ENCODE data around the gene SLC4A3. TPM values are rescaled to one million over a fixed set of nuclear protein-coding genes. Genes with fewer than 3 reads are reported as not detected.

Gene SLC4A3
- total RNA-seq, 1 experiment from 2014 or later: 2.8 TPM

DNA sequence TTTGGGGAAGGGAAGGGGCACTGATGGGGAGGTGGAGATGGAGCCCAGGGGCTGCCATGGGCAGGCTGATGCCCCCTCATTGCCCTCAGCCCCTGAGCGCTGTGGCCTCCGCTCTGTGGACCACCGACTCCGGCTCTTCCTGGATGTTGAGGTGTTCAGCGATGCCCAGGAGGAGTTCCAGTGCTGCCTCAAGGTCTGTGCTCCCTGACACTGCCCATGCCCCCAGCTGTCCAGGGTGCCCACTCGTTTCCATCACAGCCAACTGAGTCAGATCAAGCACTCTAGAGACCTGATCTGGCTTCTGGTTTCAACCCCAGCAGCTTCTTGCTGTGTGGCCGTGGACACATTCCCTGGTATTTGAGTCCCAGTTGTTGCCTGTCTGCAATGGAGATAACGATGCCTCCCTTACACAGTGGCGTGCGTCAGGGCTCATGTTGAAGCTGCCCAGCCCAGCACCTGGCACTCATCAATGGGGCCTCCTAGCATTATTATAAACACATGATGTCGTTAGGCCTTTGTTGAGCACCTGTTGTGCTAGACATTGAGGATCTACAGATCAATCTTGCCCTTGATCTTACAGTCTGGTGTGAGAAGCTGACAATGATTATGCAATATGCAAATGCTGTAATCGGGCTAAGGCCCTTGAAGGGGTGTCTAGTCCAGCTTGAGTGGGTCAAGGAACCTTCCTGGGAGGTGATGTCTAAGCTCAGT, 15.4 kb upstream of the SLC4A3 start:
- DNase-seq (ENCODE audit: low read depth): no peak

DNA sequence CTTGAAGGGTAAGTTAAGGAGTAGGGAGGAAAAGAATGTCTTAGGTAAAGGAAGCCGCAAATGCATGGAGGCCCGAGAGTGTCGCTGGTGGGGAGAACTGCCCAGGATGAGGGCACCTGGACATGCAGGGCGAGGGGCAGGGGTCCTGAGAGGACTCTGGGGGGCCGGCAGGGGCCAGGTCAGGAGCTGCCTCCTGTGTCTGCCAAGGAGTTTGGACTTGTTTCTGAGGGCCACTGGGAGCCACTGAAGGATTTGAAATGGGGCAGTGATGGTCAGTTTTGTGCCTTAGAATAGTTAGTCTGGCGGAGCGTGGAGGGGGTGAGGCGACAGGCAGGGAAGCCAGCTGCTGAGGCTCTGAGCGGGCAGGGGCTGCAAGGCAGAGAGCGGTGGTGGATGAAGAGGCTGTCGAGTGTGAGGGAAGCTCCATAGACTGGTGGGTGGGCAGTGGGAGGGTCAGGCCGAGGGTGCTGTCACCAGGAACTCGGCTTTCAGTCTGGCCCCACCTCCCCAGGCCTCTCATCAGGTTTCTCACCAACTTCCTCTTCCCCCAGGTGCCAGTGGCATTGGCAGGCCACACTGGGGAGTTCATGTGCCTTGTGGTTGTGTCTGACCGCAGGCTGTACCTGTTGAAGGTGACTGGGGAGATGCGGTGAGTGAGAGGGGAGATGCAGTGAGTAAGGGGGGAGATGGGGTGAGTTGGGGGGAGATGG, 14.7 kb upstream of the SLC4A3 start:
- DNase-seq (ENCODE audit: low read depth): no peak

DNA sequence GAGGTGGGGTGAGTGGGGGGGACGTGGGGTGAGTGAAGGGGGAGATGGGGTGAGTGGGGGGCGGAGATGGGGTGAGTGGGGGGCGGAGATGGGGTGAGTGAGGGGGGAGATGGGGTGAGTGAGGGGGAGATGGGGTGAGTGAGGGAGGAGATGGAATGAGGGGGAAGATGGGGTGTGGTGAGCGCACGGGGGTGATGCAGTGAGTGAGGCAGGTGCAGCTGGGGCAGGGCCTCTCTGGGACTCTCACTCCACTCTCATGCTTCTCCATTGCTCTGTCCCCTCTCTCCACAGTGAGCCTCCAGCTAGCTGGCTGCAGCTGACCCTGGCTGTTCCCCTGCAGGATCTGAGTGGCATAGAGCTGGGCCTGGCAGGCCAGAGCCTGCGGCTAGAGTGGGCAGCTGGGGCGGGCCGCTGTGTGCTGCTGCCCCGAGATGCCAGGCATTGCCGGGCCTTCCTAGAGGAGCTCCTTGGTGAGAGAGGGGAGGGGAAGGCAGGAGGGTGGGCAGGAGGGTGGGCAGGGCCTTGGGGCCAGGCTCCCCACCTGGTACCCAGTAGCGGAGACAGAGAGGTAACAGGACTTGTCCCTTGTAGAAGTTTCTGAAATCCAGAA, 13.9 kb upstream of the SLC4A3 start:
- no peak for DNase-seq (ENCODE audit: low read depth)

DNA sequence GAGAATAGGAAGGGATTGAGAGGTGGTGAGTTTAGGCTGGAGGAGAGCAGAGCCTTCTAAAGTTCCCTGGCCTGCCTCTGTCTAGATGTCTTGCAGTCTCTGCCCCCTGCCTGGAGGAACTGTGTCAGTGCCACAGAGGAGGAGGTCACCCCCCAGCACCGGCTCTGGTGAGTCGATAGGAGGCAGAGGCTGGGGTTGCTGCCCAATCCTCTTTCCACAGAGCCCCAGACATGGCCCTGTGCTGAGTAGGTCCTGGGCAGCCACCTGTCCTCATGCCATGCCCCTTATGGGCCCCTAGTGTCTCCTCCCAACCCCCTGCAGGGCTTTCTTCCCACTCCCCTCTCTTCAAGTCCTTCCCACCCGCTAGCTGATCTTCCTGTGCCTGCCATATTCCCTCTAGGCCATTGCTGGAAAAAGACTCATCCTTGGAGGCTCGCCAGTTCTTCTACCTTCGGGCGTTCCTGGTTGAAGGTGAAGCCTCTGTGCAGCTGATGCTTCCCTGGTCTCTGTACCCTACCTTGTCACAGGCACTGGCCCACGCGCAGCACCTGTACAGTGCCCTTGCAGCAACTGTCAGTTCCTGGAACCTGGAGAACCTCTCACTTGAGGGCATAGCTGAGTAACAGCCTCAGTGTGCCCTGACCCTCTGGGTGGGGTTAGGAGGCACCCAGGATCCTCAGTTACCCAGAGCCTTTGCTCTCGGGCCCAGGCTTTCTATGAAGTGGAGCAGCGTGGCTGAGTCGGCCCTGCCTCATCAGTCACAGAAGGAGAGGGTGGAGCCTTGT, 13.2 kb upstream of the SLC4A3 start:
- DNase-seq (ENCODE audit: low read depth): no peak

DNA sequence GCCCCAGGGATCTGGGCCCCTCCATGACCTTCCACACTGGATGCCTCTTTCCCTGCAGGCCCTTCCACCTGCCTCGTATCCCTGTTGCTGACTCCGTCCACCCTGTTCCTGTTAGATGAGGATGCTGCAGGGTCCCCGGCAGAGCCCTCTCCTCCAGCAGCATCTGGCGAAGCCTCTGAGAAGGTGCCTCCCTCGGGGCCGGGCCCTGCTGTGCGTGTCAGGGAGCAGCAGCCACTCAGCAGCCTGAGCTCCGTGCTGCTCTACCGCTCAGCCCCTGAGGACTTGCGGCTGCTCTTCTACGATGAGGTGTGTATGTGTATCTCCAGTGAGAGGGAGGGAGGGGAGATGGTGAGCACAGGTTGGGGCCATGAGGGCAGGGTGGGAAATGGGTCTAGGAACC, 12.4 kb upstream of the SLC4A3 start:
- DNase-seq (ENCODE audit: low read depth): no peak

DNA sequence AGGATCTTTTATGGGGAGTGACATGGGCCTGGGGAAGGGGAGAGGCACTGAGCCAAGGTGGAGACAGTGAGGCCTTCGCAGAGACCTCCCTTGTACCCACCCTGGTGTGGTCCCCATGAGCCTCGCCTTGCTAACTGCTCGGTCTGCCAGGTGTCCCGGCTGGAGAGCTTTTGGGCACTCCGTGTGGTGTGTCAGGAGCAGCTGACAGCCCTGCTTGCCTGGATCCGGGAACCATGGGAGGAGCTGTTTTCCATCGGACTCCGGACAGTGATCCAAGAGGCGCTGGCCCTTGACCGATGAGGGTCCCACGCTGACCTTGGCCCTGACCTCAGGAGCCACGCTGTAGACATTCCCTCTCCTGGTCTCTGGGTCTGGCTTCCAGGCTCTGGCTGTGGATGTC, 11.5 kb upstream of the SLC4A3 start:
- DNase-seq (ENCODE audit: low read depth): no peak

DNA sequence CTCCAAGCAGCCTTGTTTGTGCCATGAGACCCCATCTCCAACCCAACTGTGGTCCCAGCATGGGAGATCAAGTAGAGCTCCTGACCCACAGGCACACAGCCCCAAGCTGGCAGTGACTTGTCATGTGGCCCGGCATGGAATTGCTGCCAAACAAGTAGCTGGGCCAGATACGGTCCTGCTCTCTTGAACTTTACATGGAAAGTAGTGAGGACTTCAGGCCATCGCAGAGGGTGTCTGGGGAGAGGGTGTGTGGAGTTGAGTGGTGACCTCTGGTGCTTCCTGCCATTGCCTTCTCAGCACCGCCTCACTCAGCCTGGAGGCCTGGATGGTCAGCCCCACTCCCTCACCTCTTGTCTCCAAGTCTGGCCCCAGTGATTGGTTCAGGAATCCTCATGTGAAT, 10.9 kb upstream of the SLC4A3 start:
- no peak for DNase-seq (ENCODE audit: low read depth)

DNA sequence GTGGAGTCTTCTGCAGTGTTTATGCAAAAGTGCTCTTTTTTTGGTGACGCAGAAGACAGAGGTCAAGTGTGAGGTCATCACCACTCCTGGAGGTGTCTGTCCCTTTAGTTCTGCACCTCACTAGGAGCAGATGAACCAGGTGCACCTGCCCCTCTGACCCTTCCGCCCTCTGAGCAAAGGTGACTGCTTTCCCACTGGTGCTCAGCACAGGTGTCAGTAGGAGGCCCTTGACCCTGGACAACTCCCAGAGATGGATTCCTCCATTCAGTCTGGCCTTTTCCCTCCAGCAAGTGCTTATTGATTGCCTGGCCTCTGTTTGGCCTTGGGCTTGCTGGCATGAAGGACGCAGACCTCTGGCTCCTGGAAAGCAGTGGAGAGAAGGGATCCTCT, 8.7 kb upstream of the SLC4A3 start:
- DNase-seq (ENCODE audit: low read depth): no peak

DNA sequence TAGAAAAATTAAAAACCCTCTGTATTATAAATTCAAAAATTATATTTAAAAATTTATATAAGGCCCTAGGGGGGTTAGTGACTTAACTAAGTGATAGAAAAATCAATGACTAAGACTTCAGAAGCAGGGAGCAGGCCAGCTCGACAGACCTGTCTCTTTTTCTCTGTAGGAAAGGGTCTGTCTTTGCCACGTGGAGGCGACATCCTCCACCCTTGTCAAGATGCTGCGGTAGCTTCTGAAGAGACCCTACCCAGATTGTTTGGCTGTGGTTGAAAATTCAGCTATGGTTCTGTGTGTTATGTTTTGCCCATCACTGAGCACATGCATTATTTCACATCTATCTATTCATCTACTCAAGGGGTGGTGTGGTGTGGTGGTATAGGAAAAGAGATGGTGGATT, 8.2 kb upstream of the SLC4A3 start:
- DNase-seq (ENCODE audit: low read depth): no peak

DNA sequence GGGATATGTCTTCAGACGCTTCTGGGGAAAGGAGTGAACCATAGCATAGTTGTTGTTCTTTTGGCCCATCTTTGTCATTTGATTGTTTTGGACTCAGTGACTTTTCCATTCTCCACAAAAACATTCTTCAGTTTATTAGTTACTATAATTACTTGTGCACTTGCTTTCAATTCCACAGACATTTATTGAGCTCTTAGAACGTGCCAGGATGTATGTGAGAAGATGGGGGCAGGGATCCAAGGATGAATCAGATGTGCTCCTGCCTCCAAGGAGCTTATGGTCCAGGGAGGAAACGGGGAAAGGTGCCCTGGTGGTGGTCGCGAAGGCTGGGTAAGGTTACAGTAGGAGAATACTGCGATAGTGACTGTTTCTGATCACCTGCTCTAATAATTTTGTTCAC, 6.9 kb upstream of the SLC4A3 start:
- DNase-seq (ENCODE audit: low read depth): no peak

DNA sequence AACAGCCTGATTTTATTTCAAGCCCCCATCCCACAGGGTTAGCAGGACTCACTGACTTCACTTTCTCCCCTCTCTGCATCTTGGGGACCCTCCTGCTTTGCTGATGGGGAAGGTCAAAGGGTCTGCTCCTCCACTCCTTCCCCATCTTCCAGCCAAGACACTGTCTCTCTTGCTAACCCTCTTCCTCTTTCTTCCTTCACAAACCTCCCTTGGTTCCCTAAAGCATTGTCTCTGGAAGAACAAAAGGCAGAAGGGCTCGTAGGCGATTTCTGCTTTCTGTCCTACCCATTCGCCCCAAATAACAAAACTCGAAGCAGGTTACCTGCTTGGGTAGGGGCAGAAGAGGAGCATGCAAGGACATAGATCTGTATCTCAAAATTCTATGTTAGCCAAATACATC, 5.5 kb upstream of the SLC4A3 start:
- no peak for DNase-seq (ENCODE audit: low read depth)

DNA sequence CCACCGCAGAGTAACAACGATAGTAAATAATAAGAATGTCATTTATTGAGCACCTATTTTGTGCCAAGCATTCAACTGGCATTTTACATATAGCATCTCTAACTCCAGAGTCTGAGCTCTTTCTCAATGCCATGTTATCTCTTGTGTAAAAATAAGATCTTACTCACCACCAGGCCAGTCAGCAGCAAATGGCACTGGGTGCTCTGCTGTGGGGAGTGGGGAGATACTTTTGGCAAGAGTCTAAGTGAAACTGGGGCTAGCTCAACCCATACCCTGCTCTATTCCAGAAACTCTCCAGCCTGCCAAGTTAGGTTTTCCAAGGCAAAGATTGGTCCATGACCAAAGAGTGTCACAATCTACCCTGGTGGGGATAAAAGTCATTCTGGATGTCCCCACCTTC, 5.0 kb upstream of the SLC4A3 start:
- DNase-seq (ENCODE audit: low read depth): no peak

DNA sequence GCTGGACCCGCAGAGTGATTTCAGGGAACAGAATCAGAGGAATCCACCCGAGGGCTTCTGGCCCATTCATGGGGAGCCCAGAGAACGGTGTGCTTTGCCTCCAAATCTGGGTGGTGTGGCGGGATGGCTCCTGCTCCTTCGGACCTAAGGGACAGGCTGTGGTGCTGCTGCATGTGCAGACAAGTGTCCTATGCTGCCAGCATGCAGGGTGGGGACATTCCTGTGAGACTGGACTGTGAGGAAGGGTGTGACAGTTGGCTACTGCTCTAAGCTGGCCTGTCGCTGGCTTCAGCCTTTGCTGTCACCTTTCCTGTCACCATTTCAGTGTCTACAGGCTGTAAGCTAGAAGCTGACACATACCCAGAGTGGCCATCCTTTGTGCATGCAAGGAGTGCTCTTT, 2.9 kb upstream of the SLC4A3 start:
- no peak for DNase-seq (ENCODE audit: low read depth)

DNA sequence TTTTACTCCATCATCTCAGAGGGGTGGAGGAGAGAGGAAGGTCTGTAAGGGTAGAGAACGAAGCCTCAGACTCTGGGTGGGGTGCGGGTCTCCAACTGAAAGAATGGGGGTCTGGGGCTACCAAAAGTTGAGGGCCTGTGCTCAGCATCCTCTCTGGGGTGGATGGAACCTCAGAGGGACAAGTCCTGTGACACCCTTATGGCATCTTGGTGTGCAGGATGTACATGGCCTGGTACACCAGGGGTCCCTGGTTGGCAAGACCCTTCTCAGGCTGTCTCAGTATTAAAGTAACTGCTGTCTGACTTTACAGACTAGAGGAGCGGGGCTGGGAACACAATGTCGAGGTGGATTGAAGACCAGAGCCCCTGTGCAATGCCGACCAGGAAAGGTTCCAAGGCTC, 2.3 kb upstream of the SLC4A3 start:
- no peak for DNase-seq (ENCODE audit: low read depth)

DNA sequence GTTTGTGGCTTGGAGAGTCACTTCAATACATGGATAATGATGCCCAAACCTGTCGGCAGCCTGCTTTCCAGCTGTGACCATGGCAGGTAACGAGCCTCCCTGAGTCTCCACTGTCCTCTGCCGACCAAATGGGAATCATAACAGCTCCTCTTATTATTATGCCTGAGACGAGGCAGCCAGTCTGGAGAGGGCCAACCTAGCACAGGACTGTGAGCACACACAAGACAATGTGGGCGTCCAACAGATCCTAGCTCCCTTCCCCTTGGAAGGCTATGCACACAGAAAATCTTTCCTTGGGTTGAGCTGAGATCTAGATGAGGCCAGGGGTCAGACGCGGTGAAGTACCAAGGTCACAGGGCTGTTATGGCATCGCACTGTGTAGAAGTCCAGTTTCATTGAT, 890 bp upstream of the SLC4A3 start:
- DNase-seq (ENCODE audit: low read depth): no peak

DNA sequence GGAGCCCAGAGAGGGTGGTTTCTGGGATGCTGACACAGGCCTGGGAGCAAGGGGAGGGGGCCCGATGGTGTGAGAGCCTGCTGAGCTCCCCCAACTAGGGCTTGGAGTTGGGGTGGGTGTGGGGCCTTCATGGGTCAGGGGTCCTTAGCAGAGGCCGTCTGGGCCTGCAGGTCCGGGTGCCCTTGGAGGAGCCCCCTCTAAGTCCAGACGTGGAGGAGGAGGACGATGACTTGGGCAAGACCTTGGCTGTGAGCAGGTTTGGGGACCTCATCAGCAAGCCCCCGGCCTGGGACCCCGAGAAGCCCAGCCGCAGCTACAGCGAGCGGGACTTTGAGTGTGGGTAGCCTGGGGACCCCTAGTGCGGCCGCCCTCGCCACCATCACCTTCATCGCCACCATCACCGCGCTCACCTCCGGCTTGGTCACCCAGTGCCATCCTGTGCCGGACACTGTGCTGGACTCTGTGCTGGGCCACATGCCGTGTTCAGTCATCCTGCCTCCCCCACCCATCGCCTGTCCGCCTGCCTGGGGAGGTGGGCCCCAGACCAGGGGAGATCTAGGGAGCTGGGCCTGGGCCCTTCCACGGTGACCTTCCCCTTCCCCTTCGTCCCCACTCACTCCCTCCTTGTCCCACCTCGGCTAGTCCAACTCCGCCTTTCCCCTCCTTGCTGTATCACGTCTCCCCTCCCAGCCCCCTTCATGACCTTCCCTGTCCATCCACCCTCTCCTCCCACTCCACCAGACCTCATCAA, 980 bp downstream of the SLC4A3 start:
- no peak for DNase-seq (ENCODE audit: low read depth)

DNA sequence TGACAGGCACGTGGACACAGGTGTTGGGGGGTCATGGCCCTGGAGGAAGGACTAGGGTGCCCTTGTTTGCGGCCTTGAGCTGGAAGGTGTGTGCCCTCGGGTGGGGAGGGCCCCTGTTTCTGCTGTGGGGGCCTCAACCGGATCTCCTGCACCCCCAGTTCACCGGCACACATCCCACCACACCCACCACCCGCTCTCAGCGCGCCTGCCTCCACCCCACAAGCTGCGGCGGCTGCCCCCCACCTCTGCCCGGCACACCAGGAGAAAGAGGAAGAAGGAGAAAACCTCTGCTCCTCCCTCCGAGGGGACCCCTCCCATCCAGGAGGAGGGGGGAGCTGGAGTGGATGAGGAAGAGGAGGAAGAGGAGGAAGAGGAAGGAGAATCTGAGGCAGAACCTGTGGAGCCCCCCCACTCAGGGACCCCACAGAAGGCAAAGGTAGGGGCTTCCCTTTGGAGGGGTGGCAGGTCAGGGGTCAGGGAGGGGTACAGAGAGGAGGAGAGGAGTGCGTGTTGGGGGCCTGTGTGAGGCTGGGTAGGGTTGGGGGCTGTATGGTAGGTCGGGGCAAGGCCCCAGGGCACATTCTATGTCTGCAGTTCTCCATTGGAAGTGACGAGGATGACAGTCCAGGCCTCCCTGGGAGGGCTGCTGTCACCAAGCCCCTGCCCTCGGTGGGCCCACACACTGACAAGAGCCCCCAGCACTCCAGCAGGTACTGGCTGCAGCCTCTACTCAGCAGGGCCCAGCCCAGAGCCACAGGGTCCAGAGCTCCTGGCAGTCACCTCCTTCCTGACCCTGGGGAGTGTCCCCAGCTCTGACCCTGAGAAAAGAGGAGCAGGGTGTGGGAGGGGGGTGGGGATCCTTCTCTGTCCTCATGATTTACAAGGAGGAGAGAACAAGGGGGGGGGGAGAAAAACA, 1.8 kb downstream of the SLC4A3 start:
- DNase-seq (ENCODE audit: low read depth): no peak

DNA sequence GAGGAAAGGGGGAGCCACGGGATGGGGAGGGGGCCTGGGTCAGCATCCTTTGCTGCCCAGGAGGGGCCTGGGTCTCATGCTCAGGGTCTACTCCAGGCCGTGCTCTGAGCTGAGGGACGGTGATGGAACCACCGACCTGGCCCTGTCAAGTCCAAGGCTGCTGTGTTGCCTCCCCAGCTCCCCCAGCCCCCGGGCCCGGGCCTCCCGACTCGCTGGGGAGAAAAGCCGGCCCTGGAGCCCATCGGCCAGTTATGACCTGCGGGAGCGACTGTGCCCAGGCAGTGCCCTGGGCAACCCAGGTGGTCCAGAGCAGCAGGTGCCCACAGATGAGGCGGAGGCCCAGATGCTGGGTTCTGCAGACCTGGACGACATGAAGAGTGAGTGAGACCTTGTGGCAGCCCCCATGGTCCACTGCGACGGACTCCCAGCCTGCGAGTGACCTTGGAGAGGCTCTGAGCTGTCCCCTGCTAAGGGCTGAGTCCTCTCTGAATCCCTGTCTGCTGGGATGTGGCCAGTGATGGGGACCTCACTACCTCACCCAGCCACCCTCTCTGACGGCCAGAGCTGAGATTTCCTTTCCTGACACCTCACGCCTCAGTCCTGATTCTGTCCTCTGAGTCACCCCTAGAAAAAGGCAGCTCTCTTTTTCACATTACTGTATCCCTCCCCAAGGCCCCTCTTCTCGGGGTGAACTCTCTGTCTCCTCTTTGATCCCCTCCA, 2.7 kb downstream of the SLC4A3 start:
- no peak for DNase-seq (ENCODE audit: low read depth)

DNA sequence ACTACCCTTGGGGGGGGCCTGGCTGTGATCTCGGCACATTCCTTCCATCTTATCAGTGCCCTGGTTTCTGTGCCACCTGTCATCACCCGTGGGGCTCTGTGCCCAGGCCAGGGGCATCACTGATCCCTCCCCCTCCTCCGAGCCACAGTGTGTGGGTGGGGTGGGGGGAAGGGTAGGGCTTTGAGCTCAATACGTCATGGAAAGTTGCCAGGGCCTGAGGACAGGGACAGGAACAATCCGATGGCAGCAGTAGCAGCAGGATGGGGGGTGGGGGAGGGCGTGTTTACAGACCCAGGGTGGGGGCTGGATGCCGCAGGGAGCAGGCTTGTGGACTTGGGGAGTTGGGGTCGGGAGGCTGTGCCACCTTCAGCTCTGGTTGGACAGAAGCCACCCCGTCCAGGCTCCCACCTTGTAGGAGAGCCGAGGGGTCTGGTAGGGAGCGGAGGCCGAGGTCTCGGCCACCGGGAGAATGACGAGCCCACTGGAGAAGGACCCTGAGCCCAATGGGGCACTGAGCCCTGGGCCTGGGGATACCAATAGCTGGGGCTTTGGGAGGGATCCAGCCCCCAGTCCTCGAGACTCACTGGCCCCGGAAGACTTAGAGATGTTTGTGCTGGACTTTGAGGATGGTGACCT, 3.5 kb downstream of the SLC4A3 start:
- no peak for DNase-seq (ENCODE audit: low read depth)
